CD4-positive, alpha-beta T cell (primary cell): Measurements from ENCODE around the gene RB1. TPM values are rescaled to one million over a fixed set of nuclear protein-coding genes. Genes with fewer than 3 reads are reported as not detected.

ENCODE experiments used
- ATAC-seq: fragments of 200-7000 bp; cut with Tn5 transposase; one replicate; pipeline ENCODE4 v1.10.0; 2022; ENCODE audit warnings: mild to moderate bottlenecking; ENCODE audit not compliant: poor library complexity
- CTCF ChIA-PET: fragments of 350-600 bp; sonication (Branson Sonifier 250); formaldehyde crosslinking; loops from one replicate; lab custom pipeline; 2021; ENCODE audit warnings: antibody characterized with exemption, inconsistent platforms; lab: Charles Lee
- POLR2A ChIA-PET: fragments of 350-600 bp; sonication (Branson Sonifier 250); formaldehyde crosslinking; loops from one replicate; lab custom pipeline; 2021; ENCODE audit warnings: antibody characterized with exemption, inconsistent platforms; lab: Charles Lee
- DNase-seq, 14 experiments: peaks; one replicate each; pipeline ENCODE4 v3.0.0-alpha.2; 2013 to 2020; ENCODE audit warnings: mixed read lengths in 2 of 14
- H3K27ac ChIP-seq, 2 donors: one replicate each; pipeline versions ENCODE4 v1.5.1 to v1.7.0; 2013; ENCODE audit warnings: low read length in 2 of 2, low read depth in 1 of 2, mild to moderate bottlenecking in 1 of 2
- H3K27me3 ChIP-seq, 2 experiments: 1 replicate in 1 of 2; 2 replicates in 1 of 2; pipeline versions ENCODE4 v1.6.1 to v1.7.0; 2013; ENCODE audit warnings: low read length in 2 of 2, control low read depth in 1 of 2, mild to moderate bottlenecking in 1 of 2, moderate library complexity in 1 of 2; ENCODE audit not compliant: insufficient read depth in 2 of 2, control insufficient read depth in 1 of 2
- H3K36me3 ChIP-seq: one replicate; pipeline ENCODE4 v1.6.1; 2013; ENCODE audit warnings: low read length, control low read depth; ENCODE audit not compliant: insufficient read depth
- H3K4me1 ChIP-seq: one replicate; pipeline ENCODE4 v1.6.1; 2013; ENCODE audit warnings: low read length, control low read depth; ENCODE audit not compliant: insufficient read depth
- H3K4me3 ChIP-seq: one replicate; pipeline ENCODE4 v1.5.1; 2013; ENCODE audit warnings: mild to moderate bottlenecking, low read length, moderate library complexity
- H3K9me3 ChIP-seq, 2 experiments: 1 replicate in 1 of 2; 2 replicates in 1 of 2; pipeline versions ENCODE4 v1.6.1 to v1.7.0; 2013; ENCODE audit warnings: low read length in 2 of 2, mild to moderate bottlenecking in 2 of 2, control low read depth in 1 of 2, moderate library complexity in 1 of 2; ENCODE audit not compliant: control insufficient read depth in 1 of 2, insufficient read depth in 1 of 2
- H3K27ac Mint-ChIP-seq: one replicate; pipeline ENCODE4 v1.8.0; 2020; ENCODE audit warnings: mixed read lengths
- H3K27me3 Mint-ChIP-seq: one replicate; pipeline ENCODE4 v1.8.0; 2021; ENCODE audit warnings: mixed read lengths
- H3K36me3 Mint-ChIP-seq: one replicate; pipeline ENCODE4 v1.8.0; 2021; ENCODE audit warnings: low read depth, mixed read lengths
- H3K4me1 Mint-ChIP-seq: one replicate; pipeline ENCODE4 v1.8.0; 2021; ENCODE audit warnings: low read depth, mixed read lengths
- H3K4me3 Mint-ChIP-seq: one replicate; pipeline ENCODE4 v1.8.0; 2020; ENCODE audit warnings: mild to moderate bottlenecking, mixed read lengths
- H3K9me3 Mint-ChIP-seq: one replicate; pipeline ENCODE4 v1.8.0; 2020; ENCODE audit warnings: mixed read lengths
- CTCF ChIP-seq: fragments of 200-600 bp; IDR thresholded peaks from one replicate; pipeline ENCODE4 v1.8.0; 2022; ENCODE audit warnings: antibody characterized with exemption, mild to moderate bottlenecking
- intact Hi-C, 2 experiments: fragments of 100-400 bp; cut with DNase I in 1 of 2; cut with micrococcal nuclease in 1 of 2; formaldehyde crosslinking; loops; one replicate each; pipeline versions ENCODE4 v1.15.1 to v1.9.0; 2023 to 2025; cut with DNase I, micrococcal nuclease
- total RNA-seq, 174 experiments: library from RNA in 2 of 174; stranded (reverse) in 2 of 174; gene quantifications; one replicate each; pipeline ENCODE4 v1.2.3 and lab custom pipeline; 2021 to 2026

Gene RB1
- total RNA-seq, 2 experiments from 2014 or later, result 14.9 to 18.4 TPM

- Histone ChIP-seq H3K4me3 (no peak overlapping the region), H3K4me1 (peaks cover 47% of the 10 kb centered on the region), H3K27ac (peak overlapping the region in 1 of 2 donors; percentile 52), H3K27me3 (no peaks in the 10 kb centered on the region), H3K9me3 (no peaks in the 10 kb centered on the region), H3K36me3 (no peaks in the 10 kb centered on the region)
- H3K4me3 Mint-ChIP-seq, result peak overlapping the region; percentile 54
- H3K27me3 Mint-ChIP-seq, result no peaks in the 10 kb centered on the region
- peaks cover 50% of the 10 kb centered on the region for H3K4me1 Mint-ChIP-seq
- H3K9me3 Mint-ChIP-seq, result no peaks in the 10 kb centered on the region
- no peak for TF ChIP-seq CTCF
- DNase-seq (peak in 4 of 14 experiments; percentile 44 to 75 (median 68)), ATAC-seq (no peak)
- intact Hi-C loops, result loop anchor here in 1 of 2 experiments (1.0 to 2.0 kb wide), 4 partner anchors 13 to 94 kb away; no protein-coding TSS in a partner anchor
- H3K36me3 Mint-ChIP-seq, result no peaks in the 10 kb centered on the region
- peak overlapping the region; percentile 91 for H3K27ac Mint-ChIP-seq
- ChIA-PET CTCF (interaction anchor here (0.6 to 1.6 kb wide), 4 partner anchors 26 to 75 kb away, joined by 3 to 5 read pairs (median 4); no protein-coding TSS in a partner anchor), POLR2A (interaction anchor here (0.8 to 4.2 kb wide), 18 partner anchors 10 to 467 kb away, joined by 3 to 132 read pairs (median 8); partner anchors contain the start of genes LPAR6, NUDT15 and RCBTB2)
Measured at GRCh38 chr13:48505012-48505411, 201.5 kb downstream of the RB1 start.

DNA sequence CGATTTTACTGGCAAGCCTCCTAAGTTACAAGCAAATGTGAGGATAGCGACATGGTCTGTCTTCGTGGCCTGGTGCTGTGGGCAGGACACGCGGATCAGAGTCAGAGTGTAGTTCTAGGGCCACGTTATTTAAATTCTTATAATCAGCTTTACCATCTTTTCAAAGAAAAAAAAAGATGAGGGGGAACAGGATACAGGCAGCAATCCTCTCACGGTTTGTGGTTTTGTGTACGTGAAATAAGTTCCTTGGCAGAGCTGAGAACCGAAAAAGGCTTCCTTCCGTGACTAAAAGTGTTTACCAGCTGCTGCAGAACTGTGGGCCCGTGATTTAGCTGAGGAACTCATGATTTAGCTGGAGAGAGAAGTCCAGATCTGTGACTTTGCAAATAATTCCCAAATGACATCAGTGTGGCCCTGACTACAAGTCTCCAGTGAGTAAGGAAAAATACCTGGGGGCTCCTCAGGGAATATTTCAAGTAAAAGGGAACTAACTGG is 202.1 kb downstream of the RB1 start:
- ATAC-seq, result peak; percentile 93
- H3K36me3 Mint-ChIP-seq, result no peaks in the 10 kb centered on the region

More for the DNA sequence above, 202.1 kb downstream of the RB1 start:
- ChIA-PET CTCF (interaction anchor here (0.6 to 1.4 kb wide), 2 partner anchors 50 to 172 kb away, joined by 3 to 5 read pairs; no protein-coding TSS in a partner anchor), POLR2A (interaction anchor here (0.7 to 4.2 kb wide), 26 partner anchors 9 to 468 kb away, joined by 3 to 132 read pairs (median 7); partner anchors contain the start of genes ITM2B, LPAR6, NUDT15 and RCBTB2)
- H3K9me3 Mint-ChIP-seq, result no peaks in the 10 kb centered on the region
- peak overlapping the region; percentile 91 for H3K27ac Mint-ChIP-seq
- peak overlapping the region; percentile 54 for H3K4me3 Mint-ChIP-seq
- peaks cover 55% of the 10 kb centered on the region for H3K4me1 Mint-ChIP-seq
- peak in 12 of 14 experiments; percentile 27 to 91 (median 46) for DNase-seq
- H3K27me3 ChIP-seq, result no peaks in the 10 kb centered on the region
- intact Hi-C loops, result loop anchor here (1.0 to 2.0 kb wide), 6 partner anchors 13 to 95 kb away; no protein-coding TSS in a partner anchor
- peak overlapping the region; percentile 52 to 58 for H3K27ac ChIP-seq
- no peaks in the 10 kb centered on the region for H3K9me3 ChIP-seq
- H3K27me3 Mint-ChIP-seq, result no peaks in the 10 kb centered on the region
- no peak for TF ChIP-seq CTCF
- no peak overlapping the region for H3K4me3 ChIP-seq
- no peaks in the 10 kb centered on the region for H3K36me3 ChIP-seq
- peaks cover 46% of the 10 kb centered on the region for H3K4me1 ChIP-seq
